Measurements from ENCODE around the gene TBC1D22A.

Gene TBC1D22A

GRCh38 chr22:47123006-47123826 is 360.8 kb downstream of the TBC1D22A start:
- DNase-seq (ENCODE audit: low read depth), result no peak

GRCh38 chr22:47123827-47124442 is 361.5 kb downstream of the TBC1D22A start:
- no peak for DNase-seq (ENCODE audit: low read depth)

GRCh38 chr22:47124451-47124881 is 362.0 kb downstream of the TBC1D22A start:
- DNase-seq (ENCODE audit: low read depth), result no peak

GRCh38 chr22:47124961-47125360 is 362.5 kb downstream of the TBC1D22A start:
- DNase-seq (ENCODE audit: low read depth), result no peak

- no peak for DNase-seq (ENCODE audit: low read depth)
These were observed 363.2 kb downstream of the TBC1D22A start for GRCh38 chr22:47125603-47126002.

GRCh38 chr22:47126344-47126811 is 363.9 kb downstream of the TBC1D22A start:
- no peak for DNase-seq (ENCODE audit: low read depth)

GRCh38 chr22:47127441-47127871 is 365.0 kb downstream of the TBC1D22A start:
- DNase-seq (ENCODE audit: low read depth), result no peak

GRCh38 chr22:47128216-47128615 is 365.8 kb downstream of the TBC1D22A start:
- no peak for DNase-seq (ENCODE audit: low read depth)

GRCh38 chr22:47128622-47129215 is 366.3 kb downstream of the TBC1D22A start:
- DNase-seq (ENCODE audit: low read depth), result no peak

- DNase-seq (ENCODE audit: low read depth), result no peak
These were observed 367.6 kb downstream of the TBC1D22A start for GRCh38 chr22:47129902-47130635.

GRCh38 chr22:47130883-47131631 is 368.6 kb downstream of the TBC1D22A start:
- DNase-seq (ENCODE audit: low read depth), result no peak

GRCh38 chr22:47131632-47132427 is 369.4 kb downstream of the TBC1D22A start:
- DNase-seq (ENCODE audit: low read depth), result no peak

- no peak for DNase-seq (ENCODE audit: low read depth)
These were observed 370.0 kb downstream of the TBC1D22A start for GRCh38 chr22:47132428-47132825.

- DNase-seq (ENCODE audit: low read depth), result peak; percentile 42
These were observed 370.9 kb downstream of the TBC1D22A start for GRCh38 chr22:47133061-47133969.

- no peak for DNase-seq (ENCODE audit: low read depth)
These were observed 371.8 kb downstream of the TBC1D22A start for GRCh38 chr22:47134222-47134621.

- DNase-seq (ENCODE audit: low read depth), result no peak
These were observed 372.9 kb downstream of the TBC1D22A start for GRCh38 chr22:47135338-47135737.

- DNase-seq (ENCODE audit: low read depth), result no peak
These were observed 373.6 kb downstream of the TBC1D22A start for GRCh38 chr22:47136050-47136449.

GRCh38 chr22:47136671-47137070 is 374.2 kb downstream of the TBC1D22A start:
- DNase-seq (ENCODE audit: low read depth), result no peak

- DNase-seq (ENCODE audit: low read depth), result no peak
These were observed 376.8 kb downstream of the TBC1D22A start for GRCh38 chr22:47139013-47139789.

Data from fibroblast of gingiva (primary cell).